GM19193 (cell line): ENCODE measurements around the gene GJA3.

Experiments
- POLR2A ChIP-seq: IDR thresholded peaks from 4 replicates; pipeline ENCODE4 v1.6.1; 2011; ENCODE audit not compliant: insufficient read depth, insufficient read length; ENCODE audit errors: extremely low read depth

Gene GJA3

GRCh38 chr13:20128459-20128931 lies 32.4 kb downstream of the GJA3 start:
- TF ChIP-seq POLR2A, result no peak

DNA sequence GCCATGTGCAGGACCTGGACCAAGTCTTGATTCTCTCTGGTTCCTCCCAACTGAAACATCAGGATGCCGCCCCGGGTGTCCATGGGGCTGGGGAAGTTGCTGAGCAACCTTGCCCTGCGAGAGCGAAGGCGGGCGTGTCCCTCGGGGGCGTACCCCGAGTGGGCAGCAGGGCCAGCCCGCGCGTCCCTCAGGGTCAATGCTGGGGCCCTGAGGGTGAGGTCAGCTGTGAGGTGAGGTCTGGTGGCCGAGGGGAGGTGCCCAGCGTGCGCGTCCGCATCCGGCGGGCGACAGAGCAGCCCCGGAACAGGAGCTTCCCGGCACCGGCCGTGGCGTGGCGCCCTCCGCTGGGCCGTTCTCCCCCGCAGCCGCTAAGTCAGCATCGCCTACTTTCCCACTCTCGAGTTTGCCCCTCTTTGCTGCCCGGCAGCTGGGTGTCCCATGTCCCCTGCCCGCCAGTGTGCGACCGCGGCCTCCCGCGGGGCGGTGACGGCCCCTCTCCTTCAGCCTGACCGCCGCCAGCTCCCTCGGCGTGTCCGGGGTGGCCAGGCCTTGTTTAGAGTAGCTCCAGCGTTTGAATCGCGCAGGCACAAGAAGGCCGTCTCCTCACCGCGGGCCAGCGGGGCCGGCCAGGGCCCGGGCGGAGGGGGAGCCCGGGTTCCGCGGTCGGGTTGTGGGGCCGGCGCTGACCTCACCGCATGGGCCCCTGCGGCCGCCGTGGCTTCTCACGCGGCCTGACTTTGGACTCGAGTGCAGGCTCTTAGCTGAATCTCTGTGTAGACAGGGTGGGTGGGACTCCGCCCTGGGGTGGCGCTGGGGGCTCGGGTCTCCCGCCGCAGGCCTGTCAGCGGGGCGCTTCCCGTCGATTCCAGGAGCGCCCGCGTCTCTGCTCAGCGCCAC lies 33.0 kb downstream of the GJA3 start:
- peak; percentile 27 for TF ChIP-seq POLR2A

GRCh38 chr13:20127262-20127561 lies 33.6 kb downstream of the GJA3 start:
- no peak for TF ChIP-seq POLR2A

DNA sequence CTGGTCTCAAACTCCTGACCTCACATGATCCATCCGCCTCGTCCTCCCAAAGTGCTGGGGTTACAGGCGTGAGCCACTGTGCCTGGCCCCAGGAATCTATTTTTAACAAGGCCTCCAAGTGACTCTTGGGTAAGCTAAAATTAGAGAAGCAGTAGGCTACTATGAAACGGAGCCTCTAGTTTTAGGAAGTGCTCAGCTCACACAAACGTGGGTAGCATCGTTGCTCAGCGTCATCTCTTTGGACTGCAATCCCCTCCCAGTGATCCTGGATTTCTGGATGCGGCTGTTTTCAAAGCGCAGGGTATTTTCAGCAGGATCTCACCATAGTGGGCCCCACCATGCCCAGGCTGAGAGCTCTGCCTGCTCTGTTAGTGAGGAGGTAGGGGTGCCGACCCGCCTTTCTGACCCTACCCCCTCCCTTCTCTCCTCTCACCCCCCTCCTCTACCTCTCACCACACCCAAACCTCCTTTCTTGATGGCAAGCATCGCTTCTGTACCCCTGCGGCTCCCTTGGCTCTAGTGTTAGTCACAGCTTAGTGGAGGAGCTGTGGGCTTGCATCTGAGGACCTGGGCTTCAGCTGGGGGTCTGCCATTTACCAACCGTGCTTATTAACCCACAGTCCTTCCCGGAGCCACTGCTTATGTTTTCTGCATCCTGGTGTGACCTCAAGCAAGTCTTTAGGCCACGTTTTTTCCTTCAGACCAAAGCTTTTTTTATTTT lies 34.2 kb downstream of the GJA3 start:
- no peak for TF ChIP-seq POLR2A

DNA sequence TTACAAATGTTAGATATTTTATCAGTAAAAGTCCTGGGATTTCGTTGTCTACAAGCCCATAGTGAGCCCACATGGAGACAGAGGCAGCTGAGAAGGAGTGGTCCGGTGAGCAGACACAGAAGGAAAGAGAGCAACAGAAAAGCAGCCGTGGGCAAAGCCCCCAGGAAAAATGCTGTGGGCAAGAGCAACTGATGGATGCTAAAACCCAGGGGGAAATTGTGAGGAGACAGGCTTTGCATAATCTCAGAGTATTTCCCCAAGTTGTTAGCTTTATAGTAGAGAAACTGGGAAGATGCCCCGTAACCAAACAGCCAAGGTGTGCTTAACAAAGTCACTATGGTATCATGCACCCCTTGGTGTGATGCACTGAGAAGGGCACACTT lies 35.1 kb downstream of the GJA3 start:
- no peak for TF ChIP-seq POLR2A

DNA sequence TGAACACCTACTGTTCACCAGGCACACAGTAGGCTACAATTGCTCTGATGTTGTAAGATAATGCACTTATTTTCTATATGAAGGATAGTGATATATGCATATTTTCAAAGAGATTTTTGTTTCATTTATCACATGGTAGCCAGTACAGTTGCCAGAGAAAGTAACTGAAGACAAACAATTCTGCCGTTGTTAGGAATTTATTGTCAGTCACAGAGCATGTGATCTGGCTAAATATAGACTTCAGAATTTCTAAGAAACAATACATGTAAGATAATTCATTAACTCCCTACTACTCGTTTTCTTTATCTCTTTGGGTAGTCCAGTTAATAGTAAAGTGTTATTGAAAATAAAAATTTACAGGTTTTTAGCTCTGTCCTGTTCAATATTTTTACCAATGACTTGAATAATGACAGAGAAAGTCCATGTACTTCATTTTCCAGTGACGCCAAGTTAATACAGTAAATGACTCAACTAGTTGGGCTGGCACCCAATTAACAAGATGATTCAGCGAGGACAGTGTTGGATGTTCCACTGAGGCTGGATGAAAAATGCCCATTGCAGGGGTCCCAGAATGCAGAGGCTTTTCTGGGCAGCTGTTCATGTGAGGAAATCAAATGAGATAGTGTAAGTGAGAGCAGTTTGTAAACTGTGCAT lies 35.6 kb downstream of the GJA3 start:
- no peak for TF ChIP-seq POLR2A

DNA sequence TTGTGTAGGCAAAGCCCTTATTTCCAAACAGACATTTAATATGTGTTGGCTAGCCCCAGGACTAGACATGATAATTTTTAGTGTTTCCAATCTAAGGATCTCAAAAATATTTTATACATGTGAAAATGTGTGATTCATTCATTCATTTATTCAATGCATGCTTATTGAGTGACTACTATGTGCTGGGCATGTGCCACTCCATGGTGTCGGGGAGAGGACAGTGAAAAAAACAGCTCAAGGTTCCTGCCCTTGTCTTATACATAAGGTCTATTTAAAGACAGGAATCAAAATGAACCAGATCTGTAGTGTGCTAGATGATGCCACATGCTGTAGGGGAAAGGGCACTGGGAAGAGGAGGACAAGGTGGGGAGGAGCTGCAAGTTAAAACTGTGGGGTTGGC lies 36.5 kb downstream of the GJA3 start:
- TF ChIP-seq POLR2A, result no peak

- TF ChIP-seq POLR2A, result no peak
These were observed 39.7 kb downstream of the GJA3 start for GRCh38 chr13:20121159-20121525.

DNA sequence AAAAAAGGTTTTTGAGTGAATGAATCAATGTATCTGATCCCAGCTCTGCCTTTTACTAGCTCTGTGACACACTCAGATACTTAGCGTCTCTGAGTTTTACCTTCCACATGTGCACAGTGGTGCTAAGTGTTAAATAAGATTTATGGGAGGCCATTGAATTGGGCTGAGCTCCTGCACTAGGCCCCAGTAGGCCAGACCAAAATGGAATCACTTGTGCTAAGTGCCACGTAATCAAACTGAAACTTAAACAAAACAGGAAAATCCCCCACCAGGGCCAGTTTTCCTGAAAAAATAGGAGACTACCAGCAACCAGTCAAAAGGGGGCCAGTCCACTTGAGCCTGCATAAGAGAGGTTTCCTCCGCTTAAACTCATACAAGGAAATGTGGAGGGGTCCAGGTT lies 40.9 kb downstream of the GJA3 start:
- TF ChIP-seq POLR2A, result no peak

- TF ChIP-seq POLR2A, result no peak
These were observed 42.3 kb downstream of the GJA3 start for GRCh38 chr13:20118268-20119140.

DNA sequence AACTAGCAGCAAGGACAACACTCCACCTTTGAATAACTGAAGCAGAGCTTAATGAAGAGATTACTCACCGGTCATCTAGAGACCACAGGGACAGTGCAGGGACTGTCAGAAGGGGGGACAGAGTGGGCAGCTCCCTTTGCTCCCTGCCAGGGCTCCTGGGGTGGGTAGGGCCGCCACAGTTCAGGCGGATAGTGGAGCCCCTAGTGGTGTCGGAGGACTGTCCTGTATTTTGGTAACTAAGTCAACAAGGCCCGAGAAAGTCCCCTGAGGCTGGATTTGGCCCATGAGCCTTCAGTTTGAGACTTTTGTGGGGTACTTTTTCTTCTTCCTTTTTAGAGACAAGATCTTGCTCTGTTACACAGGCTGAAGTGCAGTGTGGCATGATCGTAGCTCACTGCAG lies 44.6 kb downstream of the GJA3 start:
- no peak for TF ChIP-seq POLR2A

- TF ChIP-seq POLR2A, result no peak
These were observed 46.7 kb downstream of the GJA3 start for GRCh38 chr13:20114066-20114610.

- no peak for TF ChIP-seq POLR2A
These were observed 51.8 kb downstream of the GJA3 start for GRCh38 chr13:20109037-20109436.

- no peak for TF ChIP-seq POLR2A
These were observed 54.1 kb downstream of the GJA3 start for GRCh38 chr13:20106742-20107141.
